Embryonic facial prominence (tissue), 1 donor: ENCODE results near the gene CAMK1.

Experiments used
- DNase-seq: peaks from one replicate; pipeline ENCODE4 v3.0.0-alpha.2; 2016; ENCODE audit errors: extremely low spot score

Gene CAMK1

GRCh38 chr3:9793161-9793781, 23.5 kb upstream of the CAMK1 start:
- DNase-seq, result no peak

GRCh38 chr3:9792405-9793160, 22.8 kb upstream of the CAMK1 start, which contains the start of the genes ARPC4 and TADA3:
TSS of gene ARPC4 (plus strand) at chr3:9793082. CDS start at chr3:9793122, 40 bp downstream.
TSS of gene TADA3 (minus strand) at chr3:9792473. CDS start at chr3:9791466, 1,007 bp downstream.
- peak; percentile 96 for DNase-seq

GRCh38 chr3:9791790-9792404, 22.1 kb upstream of the CAMK1 start:
- DNase-seq, result no peak

GRCh38 chr3:9791127-9791526, 21.4 kb upstream of the CAMK1 start:
- no peak for DNase-seq

- no peak for DNase-seq
Observed at GRCh38 chr3:9787714-9788113, 18.0 kb upstream of the CAMK1 start.

- no peak for DNase-seq
Observed at GRCh38 chr3:9786825-9787669, 17.3 kb upstream of the CAMK1 start.

GRCh38 chr3:9786209-9786739, 16.5 kb upstream of the CAMK1 start:
- no peak for DNase-seq

- no peak for DNase-seq
Observed at GRCh38 chr3:9785602-9786001, 15.9 kb upstream of the CAMK1 start.

GRCh38 chr3:9784965-9785364, 15.2 kb upstream of the CAMK1 start:
- no peak for DNase-seq

- no peak for DNase-seq
Observed at GRCh38 chr3:9783954-9784353, 14.2 kb upstream of the CAMK1 start.

- DNase-seq, result no peak
Observed at GRCh38 chr3:9782770-9783169, 13.0 kb upstream of the CAMK1 start.

- no peak for DNase-seq
Observed at GRCh38 chr3:9781978-9782603, 12.3 kb upstream of the CAMK1 start.

GRCh38 chr3:9781551-9781950, 11.8 kb upstream of the CAMK1 start:
- DNase-seq, result no peak

GRCh38 chr3:9780910-9781309, 11.2 kb upstream of the CAMK1 start:
- DNase-seq, result no peak

GRCh38 chr3:9780458-9780812, 10.7 kb upstream of the CAMK1 start:
- no peak for DNase-seq

GRCh38 chr3:9779721-9780457, 10.1 kb upstream of the CAMK1 start:
- DNase-seq, result no peak

GRCh38 chr3:9779075-9779593, 9.4 kb upstream of the CAMK1 start:
- no peak for DNase-seq

- no peak for DNase-seq
Observed at GRCh38 chr3:9778143-9779074, 8.7 kb upstream of the CAMK1 start.

- DNase-seq, result no peak
Observed at GRCh38 chr3:9777694-9778021, 7.9 kb upstream of the CAMK1 start.
